ENCODE measurements around the gene NINJ1.

DNA sequence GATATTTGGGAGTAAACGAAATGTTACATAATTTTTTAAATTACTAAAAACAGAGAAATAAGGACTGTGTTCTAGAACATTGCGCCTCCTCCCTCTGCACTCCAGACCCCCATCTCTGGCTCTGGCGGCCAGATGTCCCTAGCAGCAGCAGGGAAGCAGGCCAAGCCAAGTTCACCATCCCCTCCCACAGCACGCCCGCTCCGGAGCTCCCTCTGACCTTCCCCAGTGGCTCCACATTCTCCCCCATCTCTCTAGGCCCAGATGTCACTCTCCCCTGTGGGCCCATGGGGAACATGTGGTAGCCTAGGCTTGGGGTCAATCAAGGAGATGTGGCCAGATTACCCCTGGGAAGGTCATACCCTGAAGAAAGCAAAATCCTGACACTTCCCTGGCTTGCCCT lies 43.6 kb upstream of the NINJ1 start:
- TF ChIP-seq CTCF (IDR thresholded peaks at IDR 0.05), result no peak
- TF ChIP-seq POLR2A (IDR thresholded peaks at IDR 0.05), result no peak
- no peak for TF ChIP-seq EP300 (IDR thresholded peaks at IDR 0.05)
